ENCODE results near the gene SLC6A18.
A peak's percentile ranks its signal among the peaks of the same experiment; 100 is the strongest.

The SLC6A18 gene

GRCh38 chr5:1231354-1231905, 6.2 kb downstream of the SLC6A18 start:
- DNase-seq, result no peak

GRCh38 chr5:1232780-1233179, 7.6 kb downstream of the SLC6A18 start:
- no peak for DNase-seq

- DNase-seq, result no peak
Observed at GRCh38 chr5:1235379-1235778, 10.2 kb downstream of the SLC6A18 start.

- no peak for DNase-seq
Observed at GRCh38 chr5:1235838-1236237, 10.7 kb downstream of the SLC6A18 start.

DNA sequence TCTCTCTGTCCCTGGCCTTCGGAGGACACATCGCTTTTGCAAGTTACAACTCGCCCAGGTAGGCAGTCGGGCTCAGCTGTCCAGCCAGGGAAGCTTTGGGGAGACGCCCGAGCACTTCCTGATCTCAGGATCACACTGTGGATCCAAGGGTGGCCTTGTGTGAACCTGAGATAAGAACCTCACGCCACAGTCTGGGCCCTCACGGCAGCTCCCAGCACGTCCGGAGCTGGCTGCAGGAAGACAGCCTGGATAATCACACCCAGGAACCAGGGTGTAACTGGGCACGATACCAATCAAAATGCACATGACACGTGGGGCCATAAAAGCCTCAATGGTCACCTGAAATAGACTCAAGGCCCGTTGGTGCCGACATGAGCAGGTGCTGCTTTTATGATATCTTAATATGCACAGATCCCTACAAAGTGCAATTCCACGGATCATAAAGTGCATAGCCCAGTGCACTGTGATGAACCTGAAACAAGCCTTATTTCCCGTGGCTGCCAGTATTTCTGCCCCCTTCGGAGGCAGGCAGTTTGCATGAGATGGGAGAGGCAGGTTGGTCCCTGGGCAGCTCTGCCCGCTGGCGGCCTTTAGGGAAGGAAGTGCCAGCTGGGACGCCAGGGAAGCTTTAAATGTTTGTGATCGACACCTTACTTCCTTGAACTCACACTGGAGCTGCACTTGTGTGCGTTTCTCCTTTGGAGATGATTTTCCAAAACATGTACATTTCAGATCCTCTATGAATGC, 14.5 kb downstream of the SLC6A18 start:
- no peak for DNase-seq

DNA sequence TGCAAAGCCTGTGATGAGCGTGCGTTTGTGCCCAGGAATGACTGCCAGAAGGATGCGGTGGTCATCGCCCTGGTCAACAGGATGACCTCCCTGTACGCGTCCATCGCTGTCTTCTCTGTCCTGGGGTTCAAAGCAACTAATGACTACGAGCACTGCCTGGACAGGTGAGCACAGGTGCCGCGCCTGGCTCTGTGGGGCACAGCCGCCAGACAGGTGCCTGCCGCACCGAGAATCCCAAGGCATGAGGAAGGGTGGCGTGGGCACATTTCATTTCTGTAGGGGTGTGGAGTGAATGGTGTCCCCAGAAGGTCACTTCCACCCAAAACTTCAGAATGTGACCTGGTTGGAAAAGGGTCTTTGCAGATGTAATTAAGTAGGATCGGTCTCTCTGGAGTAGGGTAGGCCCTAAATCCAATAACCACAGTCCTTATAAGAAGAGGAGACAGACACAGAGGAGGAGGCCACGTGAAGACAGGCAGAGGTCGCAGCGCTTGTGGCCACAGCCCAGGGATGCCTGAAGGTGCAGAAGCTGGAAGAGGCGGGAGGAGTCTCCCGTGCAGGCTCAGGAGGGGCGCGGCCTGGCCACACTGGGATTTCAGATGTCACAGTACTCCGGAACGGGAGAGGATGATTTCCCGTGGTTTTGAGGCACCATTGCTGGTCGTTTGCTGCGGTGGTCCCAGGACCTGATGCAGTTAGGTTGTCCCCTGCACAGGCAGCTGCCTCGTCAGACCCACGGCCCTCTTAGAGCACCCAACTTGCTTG, 15.5 kb downstream of the SLC6A18 start:
- DNase-seq, result no peak

DNA sequence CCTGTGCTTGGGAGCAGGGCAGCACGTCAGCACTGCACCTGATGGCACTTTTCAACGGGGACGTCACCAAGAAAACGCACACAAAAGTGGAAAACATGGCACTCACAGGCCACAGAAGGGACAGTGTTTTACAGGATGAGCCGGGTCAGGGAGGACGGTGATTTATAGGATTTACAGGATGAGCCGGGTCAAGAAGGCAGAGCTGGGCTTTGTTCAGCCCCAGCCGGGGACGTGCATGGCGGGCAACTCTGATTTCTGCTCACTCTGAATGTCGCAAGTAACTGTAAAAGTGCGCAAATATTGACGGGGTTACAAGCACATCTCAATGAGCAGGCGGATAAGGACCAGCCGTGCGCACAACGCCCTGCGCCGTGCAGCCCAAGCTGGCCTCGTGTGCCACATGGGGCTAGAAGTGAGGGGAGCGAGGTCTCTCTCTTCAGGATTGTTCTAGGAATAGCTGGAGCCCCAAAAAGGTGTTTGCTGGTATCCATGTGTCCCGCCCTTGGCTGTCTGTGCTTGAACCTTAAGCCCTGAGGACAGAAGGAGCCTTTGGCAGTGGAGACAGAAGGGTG, 16.4 kb downstream of the SLC6A18 start:
- no peak for DNase-seq

- DNase-seq, result no peak
Observed at GRCh38 chr5:1242733-1243486, 17.7 kb downstream of the SLC6A18 start.

GRCh38 chr5:1243487-1244130, 18.4 kb downstream of the SLC6A18 start:
- DNase-seq, result no peak

DNA sequence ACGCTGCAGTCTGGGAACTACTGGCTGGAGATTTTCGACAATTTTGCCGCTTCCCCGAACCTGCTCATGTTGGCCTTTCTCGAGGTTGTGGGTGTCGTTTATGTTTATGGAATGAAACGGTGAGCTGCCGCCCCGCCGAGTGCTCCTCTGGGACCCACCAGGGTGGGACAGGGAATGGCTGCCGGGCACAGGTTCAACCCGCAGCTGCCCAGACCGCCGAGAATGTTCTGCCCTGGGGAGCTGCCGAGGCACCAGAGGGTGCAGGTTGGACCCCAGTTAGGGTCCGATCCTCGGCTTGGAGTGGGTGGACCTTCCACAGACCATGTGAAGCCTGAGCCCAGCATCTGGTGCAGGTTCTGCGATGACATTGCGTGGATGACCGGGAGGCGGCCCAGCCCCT, 19.1 kb downstream of the SLC6A18 start:
- no peak for DNase-seq

GRCh38 chr5:1244976-1245375, 19.8 kb downstream of the SLC6A18 start:
- no peak for DNase-seq

DNA sequence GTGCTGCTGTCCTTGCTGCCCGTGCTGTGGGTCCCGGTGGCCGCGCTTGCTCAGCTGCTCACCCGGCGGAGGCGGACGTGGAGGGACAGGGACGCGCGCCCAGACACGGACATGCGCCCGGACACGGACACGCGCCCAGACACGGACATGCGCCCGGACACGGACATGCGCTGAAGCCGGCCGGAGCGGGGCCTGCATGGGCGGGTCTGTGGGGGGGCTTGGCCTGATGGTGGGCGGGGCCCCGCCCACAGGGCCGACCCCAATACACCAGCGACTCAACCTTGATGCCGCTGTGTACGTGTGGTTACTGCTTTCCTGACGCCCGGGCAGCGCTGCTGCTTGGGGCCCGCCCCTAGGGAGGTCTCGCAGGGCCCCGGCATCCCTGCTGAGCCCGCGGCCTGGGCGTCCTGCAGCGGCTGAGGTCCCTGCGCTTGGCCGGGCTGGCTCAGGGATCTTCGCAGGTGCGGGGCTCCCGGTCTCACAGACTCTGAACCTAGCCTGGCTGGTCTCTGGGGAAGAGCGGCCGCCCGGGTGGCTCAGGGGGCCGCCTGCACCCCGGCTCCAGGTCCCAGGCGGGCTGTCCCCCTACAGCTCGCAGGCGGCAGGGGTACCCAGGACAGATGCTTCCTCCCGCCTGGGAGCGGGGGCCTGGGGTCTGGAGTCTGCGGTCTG, 20.9 kb downstream of the SLC6A18 start:
- DNase-seq, result no peak

GRCh38 chr5:1246711-1247431, 21.7 kb downstream of the SLC6A18 start:
- DNase-seq, result peak; percentile 78

- DNase-seq, result no peak
Observed at GRCh38 chr5:1247811-1248210, 22.6 kb downstream of the SLC6A18 start.

DNA sequence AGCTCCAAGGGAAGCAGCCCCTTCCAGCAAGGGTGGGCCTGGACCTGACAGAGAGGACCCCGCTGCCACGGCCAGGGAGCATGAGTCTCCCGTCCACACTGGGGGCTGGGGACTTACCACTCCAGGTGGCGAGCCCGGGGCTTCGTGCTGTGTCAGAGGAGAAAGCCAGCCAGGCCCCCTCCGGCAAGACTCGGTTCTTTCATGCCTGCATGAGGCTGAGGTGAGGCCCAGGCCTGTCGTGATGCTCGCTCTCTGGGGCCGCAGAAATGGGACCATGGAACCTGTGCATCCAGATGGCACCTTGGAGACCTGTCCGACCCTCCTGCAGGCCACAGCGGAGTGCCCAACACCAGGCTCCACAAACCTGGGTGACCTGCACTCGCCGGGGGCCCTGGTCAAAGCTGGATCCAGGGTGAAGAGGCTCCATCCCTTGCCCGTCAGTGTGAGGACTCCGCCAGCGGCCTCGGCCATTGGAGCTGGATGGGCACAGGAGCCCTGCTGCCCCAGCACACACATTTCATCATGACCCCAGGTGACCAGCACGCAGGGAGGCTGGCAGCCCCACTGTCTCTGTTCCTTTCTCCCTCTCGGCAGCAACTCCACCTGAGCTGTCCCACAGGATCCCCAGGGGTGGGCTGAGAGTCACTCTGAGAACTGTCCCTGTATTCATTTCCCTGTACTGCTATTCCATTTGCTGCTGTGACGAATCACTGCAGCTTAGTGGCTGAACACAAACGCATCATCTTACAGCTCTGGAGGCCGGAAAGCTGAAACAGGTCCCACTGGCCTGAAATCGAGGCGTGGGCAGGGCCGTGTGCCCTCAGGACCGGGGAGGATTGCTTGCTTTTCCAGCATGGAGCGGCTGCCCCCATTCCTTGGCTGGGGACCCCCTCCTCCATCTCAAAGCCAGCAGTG, 24.4 kb downstream of the SLC6A18 start:
- no peak for DNase-seq

- no peak for DNase-seq
Observed at GRCh38 chr5:1251678-1252580, 26.7 kb downstream of the SLC6A18 start.

- no peak for DNase-seq
Observed at GRCh38 chr5:1252681-1253080, 27.5 kb downstream of the SLC6A18 start.

GRCh38 chr5:1253456-1254105, 28.4 kb downstream of the SLC6A18 start:
- DNase-seq, result no peak

Data from right kidney (tissue), 1 donor.